GM12873 (cell line): ENCODE measurements around the gene APP.

Source experiments
- TF ChIP-seq, protein P1 (sequence below): IDR thresholded peaks from 2 replicates; pipeline ENCODE4 v1.5.1; 2012; ENCODE audit warnings: low read depth, mild to moderate bottlenecking, moderate library complexity, low read length, control low read depth; ENCODE audit not compliant: insufficient read depth; ENCODE audit errors: missing control alignments

Gene APP

DNA sequence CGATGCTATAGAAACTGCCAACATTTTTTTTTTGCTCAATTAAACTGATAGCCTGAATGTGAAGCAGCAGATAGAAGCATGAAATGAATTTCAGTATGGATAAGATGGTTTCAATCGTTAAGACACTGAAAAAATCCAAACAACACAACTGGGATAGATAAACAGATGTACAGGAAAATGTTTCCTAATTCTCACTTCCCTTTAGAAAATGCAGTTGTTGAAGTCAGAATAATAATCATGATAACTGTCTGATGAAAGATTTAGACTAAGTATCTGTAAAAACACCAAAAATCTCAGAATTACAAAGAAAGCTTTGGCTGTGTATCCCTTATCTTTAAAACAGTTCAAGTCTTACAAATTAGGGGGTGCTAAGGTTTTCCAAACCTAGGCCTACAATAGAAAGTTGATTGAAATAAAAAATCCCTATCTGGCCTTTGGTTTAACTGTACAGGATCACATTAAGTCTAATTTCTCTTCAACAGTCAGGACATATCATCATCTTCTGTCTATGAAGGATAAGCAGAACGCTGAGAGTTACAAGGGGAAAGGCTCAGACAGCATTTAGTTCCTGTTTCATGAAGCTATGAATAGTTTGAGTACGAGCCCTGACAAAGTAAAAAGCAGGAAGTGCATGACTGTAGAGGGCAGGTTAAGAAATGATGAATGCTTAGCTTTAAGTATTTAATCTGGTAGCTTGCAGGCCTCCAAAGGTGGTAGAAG, 203.2 kb downstream of the APP start:
- TF ChIP-seq, protein P1, sequence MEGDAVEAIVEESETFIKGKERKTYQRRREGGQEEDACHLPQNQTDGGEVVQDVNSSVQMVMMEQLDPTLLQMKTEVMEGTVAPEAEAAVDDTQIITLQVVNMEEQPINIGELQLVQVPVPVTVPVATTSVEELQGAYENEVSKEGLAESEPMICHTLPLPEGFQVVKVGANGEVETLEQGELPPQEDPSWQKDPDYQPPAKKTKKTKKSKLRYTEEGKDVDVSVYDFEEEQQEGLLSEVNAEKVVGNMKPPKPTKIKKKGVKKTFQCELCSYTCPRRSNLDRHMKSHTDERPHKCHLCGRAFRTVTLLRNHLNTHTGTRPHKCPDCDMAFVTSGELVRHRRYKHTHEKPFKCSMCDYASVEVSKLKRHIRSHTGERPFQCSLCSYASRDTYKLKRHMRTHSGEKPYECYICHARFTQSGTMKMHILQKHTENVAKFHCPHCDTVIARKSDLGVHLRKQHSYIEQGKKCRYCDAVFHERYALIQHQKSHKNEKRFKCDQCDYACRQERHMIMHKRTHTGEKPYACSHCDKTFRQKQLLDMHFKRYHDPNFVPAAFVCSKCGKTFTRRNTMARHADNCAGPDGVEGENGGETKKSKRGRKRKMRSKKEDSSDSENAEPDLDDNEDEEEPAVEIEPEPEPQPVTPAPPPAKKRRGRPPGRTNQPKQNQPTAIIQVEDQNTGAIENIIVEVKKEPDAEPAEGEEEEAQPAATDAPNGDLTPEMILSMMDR, result no peak

DNA sequence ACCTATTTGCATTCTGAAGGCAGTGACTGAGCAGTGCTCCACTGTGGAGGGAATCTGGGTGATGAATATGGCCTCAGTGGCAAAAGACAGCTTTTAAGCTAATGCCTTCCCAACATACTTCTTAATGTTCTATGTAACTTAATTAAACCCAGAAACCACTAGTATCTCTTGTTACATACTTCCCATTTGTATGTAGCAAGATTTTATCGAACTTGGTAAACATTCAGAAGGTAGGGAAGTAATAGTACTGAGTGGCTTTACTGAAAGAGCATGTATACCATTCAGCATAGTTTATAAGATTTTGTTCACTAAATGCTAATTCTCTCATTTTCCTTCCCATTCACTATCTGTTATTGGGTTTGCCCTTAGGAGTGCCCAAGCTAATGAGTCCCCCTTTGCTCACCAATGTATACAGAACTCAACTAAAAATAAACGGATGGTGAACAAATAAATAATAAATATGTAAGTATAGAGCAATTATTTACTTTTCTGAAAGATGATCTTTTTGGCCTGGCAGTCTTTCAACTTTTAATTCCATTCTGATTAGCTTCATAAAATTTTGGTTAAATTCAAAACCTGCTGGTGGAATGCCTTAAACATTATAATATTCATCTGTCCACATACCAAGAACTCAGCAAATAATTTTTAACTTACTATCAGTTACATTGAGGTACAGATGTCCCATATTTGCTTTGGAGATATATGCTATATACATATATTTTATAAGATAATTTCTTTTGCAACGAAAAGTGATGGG, 204.4 kb downstream of the APP start:
- TF ChIP-seq, protein P1, result no peak

DNA sequence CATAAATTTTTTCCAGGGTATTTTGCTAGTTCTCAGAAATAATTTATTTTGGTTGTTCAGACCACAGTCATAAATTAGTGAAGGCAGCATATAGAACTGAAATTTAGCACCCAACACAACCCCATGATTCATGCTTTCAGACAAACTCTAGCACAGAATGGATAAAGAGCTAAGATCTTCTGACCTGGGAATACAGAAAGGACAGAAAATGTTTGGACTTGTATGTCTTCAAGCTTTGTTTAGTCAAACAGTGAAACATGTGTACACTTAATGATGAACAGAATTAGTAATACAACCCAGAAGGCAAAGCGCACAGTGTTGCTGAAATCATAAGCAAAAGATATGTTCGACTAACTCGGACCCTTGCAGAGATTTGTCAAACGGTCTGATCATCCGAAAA, 205.6 kb downstream of the APP start:
- TF ChIP-seq, protein P1, result no peak

DNA sequence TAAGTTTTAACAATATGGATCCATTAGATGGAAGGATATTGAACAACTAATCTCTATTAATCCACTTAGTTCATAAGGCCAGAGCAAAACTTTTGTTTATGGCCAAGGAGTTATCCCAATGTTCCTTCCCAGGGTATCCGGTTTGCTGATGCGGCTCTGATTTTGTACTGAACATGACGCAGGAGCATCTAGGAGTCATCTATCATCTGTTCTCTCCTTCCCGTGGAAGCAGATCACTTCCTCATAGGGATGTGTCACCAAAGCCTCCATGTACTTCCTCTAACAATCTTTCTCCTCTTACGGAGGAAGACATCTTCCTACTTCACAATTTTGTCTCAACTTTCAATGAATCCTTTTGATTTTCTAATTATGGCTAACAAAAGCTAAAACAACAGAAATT, 206.6 kb downstream of the APP start:
- TF ChIP-seq, protein P1, result no peak

DNA sequence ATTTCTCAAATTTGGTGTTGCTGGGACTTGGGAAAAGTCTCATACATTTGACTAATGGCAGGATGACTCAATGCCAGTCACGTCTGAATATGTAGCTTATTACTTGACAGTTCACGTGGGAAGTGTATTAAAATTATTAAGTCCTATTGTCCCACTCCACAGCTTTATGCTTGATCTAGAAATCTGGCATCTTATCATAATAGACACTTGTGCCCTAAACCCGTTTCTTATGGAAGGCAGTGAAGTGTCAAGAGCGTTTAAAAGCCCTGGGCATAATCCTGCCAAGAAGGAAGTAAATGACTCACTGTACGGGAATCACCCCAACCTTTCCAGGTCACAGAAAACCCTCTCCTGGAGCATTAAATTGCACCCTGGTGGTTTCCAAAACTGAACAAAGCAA, 207.4 kb downstream of the APP start:
- TF ChIP-seq, protein P1, result no peak

DNA sequence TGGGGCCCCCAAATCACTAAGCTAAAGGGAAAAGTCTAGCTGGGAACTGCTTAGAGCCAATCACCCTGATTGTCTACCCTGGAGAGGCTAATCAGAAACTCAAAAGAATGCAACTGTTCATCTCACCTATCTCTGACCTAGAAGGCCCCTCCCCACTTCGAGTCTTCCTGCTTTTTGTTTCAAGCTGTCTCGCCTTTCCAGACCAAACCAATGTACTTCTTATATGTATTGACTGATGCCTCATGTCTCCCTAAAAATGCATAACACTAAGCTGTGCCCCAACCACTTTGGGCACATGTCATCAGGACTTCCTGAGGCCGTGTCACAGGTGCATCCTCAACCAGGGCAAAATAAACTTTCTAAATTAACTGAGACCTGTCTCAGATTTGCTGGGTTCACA, 209.5 kb downstream of the APP start:
- TF ChIP-seq, protein P1, result no peak

DNA sequence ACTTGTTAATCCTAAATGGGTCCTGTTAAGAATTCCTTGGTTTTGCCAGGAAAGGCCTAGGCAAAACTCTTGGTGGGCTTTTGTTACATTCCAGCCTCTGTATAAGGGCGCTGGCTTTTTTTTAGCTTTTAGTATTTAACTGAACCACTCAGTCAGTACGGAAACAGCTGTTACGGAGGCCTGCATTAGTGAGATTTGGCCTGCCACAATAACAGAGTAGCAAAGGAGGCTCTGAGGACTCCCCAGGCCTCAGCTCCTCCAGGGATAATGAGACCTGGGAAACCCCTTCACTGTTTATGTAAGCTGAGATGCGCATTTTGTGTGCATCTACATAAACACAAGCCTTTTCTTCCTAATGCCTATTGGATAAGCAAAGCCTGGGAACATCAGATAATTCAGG, 210.2 kb downstream of the APP start:
- TF ChIP-seq, protein P1, result no peak
